SK-N-SH (cell line): ENCODE data around the gene KLHL2. TPM values are rescaled to one million over a fixed set of nuclear protein-coding genes. Genes with fewer than 3 reads are reported as not detected.
"Not testable (repeated sequence)": the region's sequence is repeated elsewhere in the genome, so short reads cannot be mapped to it uniquely, and the experiment has no call there.

ENCODE experiments used
- CTCF ChIA-PET: fragments of 300-600, 350-600 bp; formaldehyde crosslinking; extraction: SDS; loops from one replicate; lab custom pipeline; 2021; lab: Yijun Ruan, JAX
- POLR2A ChIA-PET: fragments of 350-600 bp; sonication (Branson Sonifier 250); formaldehyde crosslinking; extraction: SDS; loops from one replicate; lab custom pipeline; 2020; ENCODE audit warnings: antibody characterized with exemption, inconsistent platforms; lab: Yijun Ruan, JAX
- DNase-seq: peaks from one replicate; pipeline ENCODE4 v3.0.0; 2012
- H2AFZ ChIP-seq: fragments of 200-600 bp; sonication (generic); 2 replicates; pipeline ENCODE4 v1.8.1; 2016; ENCODE audit warnings: antibody characterized with exemption, mild to moderate bottlenecking, low read depth
- H3F3A ChIP-seq: fragments of 200-600 bp; sonication (generic); replicated peaks from 2 replicates; pipeline ENCODE3; 2016; ENCODE audit warnings: antibody characterized with exemption, mild to moderate bottlenecking; ENCODE audit not compliant: insufficient read depth
- H3K27ac ChIP-seq, 2 experiments: fragments of 200-500 bp in 1 of 2; fragments of 200-600 bp in 1 of 2; sonication (Bioruptor generic) in 1 of 2; sonication (generic), shearing (Covaris generic) in 1 of 2; 2 replicates each; pipeline versions ENCODE4 v1.5.1 to v1.6.1; 2014 to 2016; ENCODE audit warnings: low read depth in 2 of 2, inconsistent platforms in 1 of 2, low read length in 1 of 2, mild to moderate bottlenecking in 1 of 2, mixed read lengths in 1 of 2
- H3K27me3 ChIP-seq: fragments of 200-600 bp; sonication (generic), shearing (Covaris generic); 2 replicates; pipeline ENCODE4 v1.6.1; 2016; ENCODE audit warnings: mixed run types; ENCODE audit not compliant: insufficient read depth
- H3K36me3 ChIP-seq, 2 experiments: fragments of 200-500 bp in 1 of 2; fragments of 200-600 bp in 1 of 2; sonication (Bioruptor generic) in 1 of 2; sonication (generic) in 1 of 2; replicated peaks in 1 of 2; 2 replicates each; pipeline versions ENCODE3 to v1.5.1; 2014 to 2016; ENCODE audit warnings: low read length in 1 of 2, mild to moderate bottlenecking in 1 of 2; ENCODE audit not compliant: insufficient read depth in 2 of 2, control insufficient read depth in 1 of 2
- H3K4me1 ChIP-seq, 2 experiments: fragments of 200-500 bp in 1 of 2; fragments of 200-600 bp in 1 of 2; sonication (Bioruptor generic) in 1 of 2; sonication (generic), shearing (Covaris generic) in 1 of 2; 2 replicates each; pipeline versions ENCODE4 v1.5.1 to v1.6.1; 2014 to 2016; ENCODE audit warnings: low read depth in 1 of 2, low read length in 1 of 2, mixed run types in 1 of 2; ENCODE audit not compliant: insufficient read depth in 2 of 2, control insufficient read depth in 1 of 2
- H3K4me2 ChIP-seq: fragments of 200-600 bp; sonication (generic), shearing (Covaris generic); 2 replicates; pipeline ENCODE4 v1.6.1; 2017; ENCODE audit warnings: mixed run types
- H3K4me3 ChIP-seq, 2 experiments: fragments of 200-500 bp in 1 of 2; fragments of 200-600 bp in 1 of 2; sonication (Bioruptor generic) in 1 of 2; sonication (generic), shearing (Covaris generic) in 1 of 2; 2 replicates each; pipeline versions ENCODE4 v1.5.1 to v1.8.1; 2014 to 2016; ENCODE audit warnings: low read depth in 2 of 2, inconsistent platforms in 1 of 2, low read length in 1 of 2, mild to moderate bottlenecking in 1 of 2, mixed read lengths in 1 of 2, moderate library complexity in 1 of 2
- H3K79me2 ChIP-seq: fragments of 200-600 bp; sonication (generic); 2 replicates; pipeline ENCODE4 v1.8.1; 2017; ENCODE audit warnings: mild to moderate bottlenecking; ENCODE audit not compliant: insufficient read depth
- H3K9ac ChIP-seq: fragments of 200-600 bp; sonication (generic); 2 replicates; pipeline ENCODE4 v1.6.1; 2017; ENCODE audit warnings: mixed run types
- H3K9me2 ChIP-seq: fragments of 200-600 bp; sonication (generic); 2 replicates; pipeline ENCODE4 v1.6.1; 2017; ENCODE audit warnings: mixed run types
- H3K9me3 ChIP-seq: fragments of 200-600 bp; sonication (generic); 2 replicates; pipeline ENCODE4 v1.6.1; 2017; ENCODE audit warnings: mixed run types, mild to moderate bottlenecking, moderate library complexity
- H4K20me1 ChIP-seq: fragments of 200-600 bp; sonication (generic); 2 replicates; pipeline ENCODE4 v1.6.1; 2017; ENCODE audit warnings: mild to moderate bottlenecking, mixed run types; ENCODE audit not compliant: insufficient read depth
- CHD2 ChIP-seq: fragments of 150-350 bp; IDR thresholded peaks from 2 replicates; pipeline ENCODE4 v1.6.1; 2018; ENCODE audit warnings: low read length; ENCODE audit not compliant: partially characterized antibody
- FOSL2 ChIP-seq: IDR thresholded peaks from 2 replicates; pipeline ENCODE4 v1.4.0; 2012; ENCODE audit warnings: low read depth, mild to moderate bottlenecking, moderate library complexity, borderline replicate concordance
- FOXJ3 ChIP-seq: sonication (generic); formaldehyde crosslinking; IDR thresholded peaks from 2 replicates; pipeline ENCODE4 v1.5.1; 2020; ENCODE audit warnings: mild to moderate bottlenecking, missing genetic modification reagents
- FOXM1 ChIP-seq: IDR thresholded peaks from 2 replicates; pipeline ENCODE4 v1.4.0; 2012; ENCODE audit warnings: low read depth, mild to moderate bottlenecking
- PBX3 ChIP-seq: IDR thresholded peaks from 2 replicates; pipeline ENCODE4; 2012
- POLR2AphosphoS5 ChIP-seq: IDR thresholded peaks from 2 replicates; pipeline ENCODE4 v1.6.1; 2012; ENCODE audit warnings: low read depth, low read length
- REST ChIP-seq: IDR thresholded peaks from 2 replicates; pipeline ENCODE4 v1.6.1; 2012; ENCODE audit warnings: mild to moderate bottlenecking, low read depth, low read length, moderate library complexity
- TAF1 ChIP-seq: IDR thresholded peaks from 2 replicates; pipeline ENCODE4 v1.6.1; 2012; ENCODE audit warnings: low read depth, mild to moderate bottlenecking, low read length, moderate library complexity, borderline replicate concordance
- TCF12 ChIP-seq: IDR thresholded peaks from 2 replicates; pipeline ENCODE4 v1.4.0; 2012
- WGBS: methylation state at CpG from one replicate; pipeline ENCODE4 v1.1.6; 2017; ENCODE audit warnings: low lambda C conversion rate; 5-methylcytosine and 5-hydroxymethylcytosine counted together
- polyA plus RNA-seq, 3 experiments: library from polyadenylated mRNA; depleted of rRNA; stranded (reverse); fragments of >200 nt; gene quantifications; 2 replicates each; pipeline ENCODE4 v1.2.3, GENCODE V29; 2012

Gene KLHL2
- polyA plus RNA-seq, 1 of the 3 experiments (the other 2 are of a cell fraction): 25.0 TPM

GRCh38 chr4:165175470-165175869 lies 31.9 kb upstream of the KLHL2 start:
- H3K79me2 ChIP-seq, H3K9me3 ChIP-seq, H3K9ac ChIP-seq, CTCF ChIA-PET, H2AFZ ChIP-seq, H3K4me1 ChIP-seq, H4K20me1 ChIP-seq, H3K9me2 ChIP-seq, H3K36me3 ChIP-seq, H3K27ac ChIP-seq, H3K27me3 ChIP-seq, H3F3A ChIP-seq, H3K4me2 ChIP-seq, POLR2A ChIA-PET, H3K4me3 ChIP-seq, DNase-seq: not testable (repeated sequence)
- 74% methylated on average over 3 of the region's 3 CpGs for WGBS

GRCh38 chr4:165175879-165176278 lies 31.5 kb upstream of the KLHL2 start:
- no peak overlapping the region for H3K9ac ChIP-seq
- no peak overlapping the region for H3K27ac ChIP-seq
- ChIA-PET POLR2A (no interaction called here), CTCF (interaction anchor here (0.9 kb wide), 1 partner anchor 63 kb away, joined by 4 read pairs; no protein-coding TSS in a partner anchor)
- no peaks in the 10 kb centered on the region for H3K79me2 ChIP-seq
- H3K4me2 ChIP-seq: no peak overlapping the region
- H3K4me3 ChIP-seq: no peak overlapping the region
- 63% methylated on average over 7 of the region's 7 CpGs for WGBS
- no peaks in the 10 kb centered on the region for H3K9me3 ChIP-seq
- H3K9me2 ChIP-seq: no peaks in the 10 kb centered on the region
- TF ChIP-seq FOXM1: no peak
- TF ChIP-seq FOSL2: no peak
- TF ChIP-seq FOXJ3 (CRISPR knock-in tag): no peak
- TF ChIP-seq PBX3: no peak
- TF ChIP-seq TAF1: no peak
- no peak for TF ChIP-seq REST
- TF ChIP-seq TCF12: no peak
- TF ChIP-seq POLR2AphosphoS5: no peak
- no peak for TF ChIP-seq CHD2
- H3K36me3 ChIP-seq: no peaks in the 10 kb centered on the region
- H2AFZ ChIP-seq: no peak overlapping the region
- H4K20me1 ChIP-seq: no peaks in the 10 kb centered on the region
- no peaks in the 10 kb centered on the region for H3K27me3 ChIP-seq
- DNase-seq: no peak
- H3F3A ChIP-seq: no peaks in the 10 kb centered on the region
- no peaks in the 10 kb centered on the region for H3K4me1 ChIP-seq
